HG02642 (cell line): ENCODE results near the gene ZNF493.

ENCODE experiments used
- ATAC-seq: cut with Tn5 transposase; IDR thresholded peaks from one replicate; pipeline ENCODE4 v1.9.1; 2021; ENCODE audit warnings: mild to moderate bottlenecking; ENCODE audit not compliant: unreplicated experiment, poor library complexity

Gene ZNF493

GRCh38 chr19:21396893-21397572 is at the start of gene ZNF493:
Gene ZNF493 (plus strand): TSS chr19:21397133. CDS start chr19:21397238, 105 bp downstream.
- ATAC-seq, result peak; percentile 100

GRCh38 chr19:21352830-21353229 is 44.1 kb upstream of the ZNF493 start:
- no peak for ATAC-seq

DNA sequence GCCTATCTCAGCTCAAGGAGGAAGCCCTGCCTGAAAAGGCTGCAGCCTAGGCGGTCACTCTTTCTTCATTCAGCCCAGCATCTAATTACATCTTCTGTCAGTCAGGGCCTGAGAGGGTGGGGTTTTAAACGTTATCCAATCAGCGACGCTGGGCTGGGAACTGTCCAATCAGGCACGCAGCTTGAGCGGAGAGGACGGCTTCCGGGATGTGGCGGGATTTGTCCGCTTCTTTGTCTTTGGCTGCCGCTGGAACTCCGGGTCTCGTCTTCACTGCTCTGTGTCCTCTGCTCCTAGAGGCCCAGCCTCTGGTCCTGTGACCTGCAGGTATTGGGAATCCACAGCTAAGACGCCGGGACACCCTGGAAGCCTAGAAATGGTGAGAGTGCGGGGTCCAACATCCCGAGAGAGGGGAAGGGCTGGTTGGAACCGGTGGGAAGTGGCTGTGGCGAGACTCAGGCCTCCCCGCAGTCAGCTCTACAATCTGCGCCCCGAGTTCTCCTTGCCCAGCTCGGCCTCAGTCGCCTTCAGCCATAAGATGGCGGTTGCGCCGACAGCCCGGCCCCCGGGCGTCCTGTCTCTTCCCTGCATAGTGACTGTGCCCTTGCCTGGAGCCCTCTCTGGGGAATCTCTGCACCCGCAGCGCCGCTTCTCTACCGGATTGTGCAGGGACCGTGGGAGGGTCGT is 38.0 kb upstream of the ZNF493 start, which contains the start of gene ZNF738:
Gene ZNF738, plus strand, starts transcription at position 233 of the 684 bp plus-strand sequence. Its CDS starts 141 bp downstream, at position 374.
- peak; percentile 98 for ATAC-seq

- no peak for ATAC-seq
Measured at GRCh38 chr19:21362291-21362690, 34.6 kb upstream of the ZNF493 start.

GRCh38 chr19:21383980-21384582 is 12.9 kb upstream of the ZNF493 start:
- no peak for ATAC-seq

DNA sequence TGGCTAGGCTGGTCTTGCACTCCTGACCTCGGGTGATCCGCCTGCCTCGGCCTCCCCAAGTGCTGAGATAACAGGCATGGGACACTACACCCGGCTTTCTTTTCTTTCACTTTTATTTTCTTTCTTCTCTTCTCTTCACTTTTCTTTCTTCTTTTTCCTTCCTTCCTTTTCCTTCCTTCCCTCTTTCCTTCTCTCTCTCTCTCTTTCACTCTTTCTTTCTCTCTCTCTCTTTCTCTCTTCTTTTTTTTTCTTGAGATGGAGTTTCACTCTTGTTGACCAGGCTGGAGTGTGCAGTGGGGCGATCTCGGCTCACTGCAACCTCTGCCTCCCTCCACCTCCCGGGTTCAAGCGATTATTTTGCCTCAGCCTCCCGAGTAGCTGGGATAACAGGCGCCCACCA is 812 bp upstream of the ZNF493 start:
- ATAC-seq, result no peak

GRCh38 chr19:21398851-21399250 is 1.9 kb downstream of the ZNF493 start:
- no peak for ATAC-seq

- no peak for ATAC-seq
Measured at GRCh38 chr19:21402303-21402985, 5.5 kb downstream of the ZNF493 start.

GRCh38 chr19:21410166-21410565 is 13.2 kb downstream of the ZNF493 start:
- no peak for ATAC-seq

DNA sequence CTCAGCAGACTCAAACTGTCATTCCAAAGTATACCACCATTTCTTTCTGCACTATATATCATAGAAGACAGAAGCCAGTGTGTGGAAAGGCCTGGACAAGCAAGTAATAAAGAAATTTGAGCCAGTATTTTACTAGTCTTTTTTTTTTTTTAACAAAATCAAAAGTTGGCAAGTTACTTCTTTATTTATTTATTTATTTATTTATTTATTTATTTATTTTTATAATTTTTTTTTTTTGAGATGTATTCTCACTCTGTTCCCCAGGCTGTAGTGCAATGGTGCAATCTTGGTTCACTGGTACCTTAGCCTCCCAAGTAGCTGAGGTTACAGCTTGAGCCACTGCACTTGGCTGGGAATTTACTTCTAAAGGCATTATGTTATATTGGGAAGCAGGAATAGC is 25.3 kb downstream of the ZNF493 start:
- ATAC-seq, result no peak

DNA sequence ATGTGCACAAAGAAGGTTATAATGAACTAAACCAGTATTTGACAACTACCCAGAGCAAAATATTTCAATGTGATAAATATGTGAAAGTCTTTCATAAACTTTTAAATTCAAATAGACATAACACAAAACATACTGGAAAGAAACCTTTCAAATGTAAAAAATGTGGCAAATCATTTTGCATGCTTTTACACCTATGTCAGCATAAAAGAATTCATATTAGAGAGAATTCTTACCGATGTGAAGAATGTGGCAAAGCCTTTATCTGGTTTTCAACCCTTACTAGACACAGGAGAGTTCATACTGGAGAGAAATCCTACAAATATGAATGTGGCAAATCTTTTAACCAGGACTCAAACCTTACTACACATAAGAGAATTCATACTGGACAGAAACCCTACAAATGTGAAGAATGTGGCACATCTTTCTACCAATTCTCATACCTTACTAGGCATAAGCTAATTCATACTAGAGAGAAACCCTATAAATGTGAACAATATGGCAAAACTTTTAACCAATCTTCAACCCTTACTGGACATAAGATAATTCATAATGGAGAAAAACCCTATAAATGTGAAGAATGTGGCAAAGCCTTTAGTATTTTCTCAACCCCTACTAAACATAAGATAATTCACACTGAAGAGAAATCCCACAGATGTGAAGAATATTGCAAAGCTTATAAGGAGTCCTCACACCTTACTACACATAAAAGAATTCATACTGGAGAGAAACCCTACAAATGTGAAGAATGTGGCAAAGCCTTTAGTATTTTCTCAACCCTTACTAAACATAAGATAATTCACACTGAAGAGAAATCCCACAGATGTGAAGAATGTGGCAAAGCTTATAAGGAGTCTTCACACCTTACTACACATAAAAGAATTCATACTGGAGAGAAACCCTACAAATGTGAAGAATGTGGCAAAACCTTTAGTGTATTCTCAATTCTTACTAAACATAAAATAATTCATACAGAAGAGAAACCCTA is 26.4 kb downstream of the ZNF493 start:
- no peak for ATAC-seq

DNA sequence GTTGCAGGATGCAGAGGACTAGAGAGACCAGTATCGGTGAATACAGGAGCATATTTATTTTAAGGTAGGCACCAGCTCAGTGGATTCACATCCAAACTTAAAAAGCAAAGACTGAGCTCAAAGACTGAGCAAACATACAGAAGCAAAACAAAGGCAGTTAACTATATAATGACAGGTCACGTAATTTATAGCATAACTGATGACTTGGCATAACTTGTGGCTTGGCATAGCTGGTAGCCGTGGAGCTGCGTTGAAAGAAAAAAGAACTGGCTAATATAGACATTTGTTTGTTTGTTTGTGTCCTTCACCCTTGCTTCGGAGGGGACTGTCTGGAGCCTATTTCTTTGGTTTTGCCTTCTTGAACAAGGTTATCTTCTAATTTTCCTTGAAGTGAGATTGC is 33.7 kb downstream of the ZNF493 start:
- no peak for ATAC-seq

GRCh38 chr19:21432590-21432989 is 35.7 kb downstream of the ZNF493 start:
- no peak for ATAC-seq

DNA sequence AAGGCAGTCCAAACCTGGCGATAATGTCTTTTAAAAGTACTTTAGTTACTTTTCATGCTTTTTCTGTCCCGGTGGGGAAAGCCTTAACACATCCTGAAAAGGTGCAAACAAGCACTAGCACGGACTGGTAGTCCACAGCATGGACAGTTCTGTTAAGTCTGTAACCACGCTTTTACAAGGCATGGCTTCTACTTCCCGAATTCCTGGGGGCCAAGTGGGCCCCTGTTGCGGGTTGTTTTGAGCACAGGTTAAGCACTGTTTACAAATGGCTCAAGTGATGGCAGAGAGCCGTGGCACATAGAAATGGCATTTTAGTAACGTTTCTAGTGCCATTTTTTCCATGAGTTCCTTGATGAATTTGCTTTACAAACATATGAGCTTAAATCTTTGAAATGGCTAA is 37.6 kb downstream of the ZNF493 start:
- ATAC-seq, result no peak

DNA sequence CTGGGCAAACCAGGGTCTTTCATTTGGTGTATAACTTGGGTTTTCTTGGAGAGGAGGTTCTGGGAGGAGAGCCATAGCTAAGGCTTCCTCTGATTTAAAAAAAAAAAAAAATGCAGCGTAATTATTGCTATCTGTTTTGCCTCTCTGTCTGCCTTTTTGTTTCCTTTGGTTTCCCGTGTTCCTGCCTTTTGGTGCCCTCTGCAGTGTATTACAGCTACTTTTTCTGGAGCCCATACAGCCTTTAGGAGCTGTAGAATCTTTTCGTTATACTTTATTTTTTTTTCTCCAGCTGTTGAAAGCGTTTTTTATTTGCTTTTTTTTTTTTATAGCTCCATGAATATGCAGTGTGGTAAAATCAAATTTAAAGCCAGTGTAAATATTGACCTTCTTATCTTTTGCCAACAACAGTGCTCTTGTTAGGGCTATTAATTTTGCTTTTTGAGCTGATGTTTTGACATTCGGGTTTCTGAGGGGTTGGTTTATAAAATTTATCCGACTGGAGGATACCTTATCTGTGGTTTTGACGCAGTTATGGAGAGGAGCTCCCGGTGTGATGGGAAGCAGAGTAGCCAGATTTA is 38.1 kb downstream of the ZNF493 start:
- no peak for ATAC-seq

GRCh38 chr19:21439201-21439751 is 42.3 kb downstream of the ZNF493 start:
- no peak for ATAC-seq

DNA sequence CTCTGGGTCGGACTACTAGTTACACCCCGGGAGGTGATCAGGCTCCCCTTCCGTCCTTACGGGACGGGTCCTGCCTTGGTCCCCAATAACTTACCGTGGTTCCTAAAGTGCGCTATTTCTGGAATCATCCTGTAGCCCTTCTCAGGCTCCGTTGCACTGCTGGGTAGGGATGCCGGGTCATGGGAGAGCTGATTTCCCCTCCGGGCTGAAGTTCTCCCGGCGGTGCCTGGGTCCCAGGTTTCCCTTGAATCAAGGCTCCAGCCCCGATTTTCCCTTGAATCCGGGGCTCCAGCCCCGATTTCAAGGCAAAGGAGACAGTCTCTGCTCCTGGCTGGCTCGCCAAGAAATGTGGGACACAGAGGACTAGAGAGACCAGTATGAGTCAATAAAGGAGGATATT is 43.4 kb downstream of the ZNF493 start:
- ATAC-seq, result no peak

DNA sequence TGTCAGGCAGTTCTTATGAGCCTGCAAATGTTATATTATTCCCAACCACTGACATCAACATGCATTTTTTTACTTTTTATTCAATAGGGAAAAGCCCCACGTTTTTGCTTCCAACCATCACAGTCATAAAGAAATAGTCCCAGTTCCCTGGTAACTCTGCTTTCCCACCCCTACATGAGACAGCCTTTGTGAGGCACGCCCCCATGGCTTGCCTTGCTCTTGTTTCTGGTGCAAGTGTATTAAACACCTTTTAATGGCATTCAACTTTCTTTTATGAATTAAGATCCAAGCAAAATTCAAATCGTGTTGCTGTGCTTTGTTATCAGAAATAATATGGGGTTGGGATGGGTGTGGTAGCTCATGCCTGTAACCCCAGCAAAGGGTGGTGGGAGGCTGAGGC is 54.3 kb downstream of the ZNF493 start:
- no peak for ATAC-seq

DNA sequence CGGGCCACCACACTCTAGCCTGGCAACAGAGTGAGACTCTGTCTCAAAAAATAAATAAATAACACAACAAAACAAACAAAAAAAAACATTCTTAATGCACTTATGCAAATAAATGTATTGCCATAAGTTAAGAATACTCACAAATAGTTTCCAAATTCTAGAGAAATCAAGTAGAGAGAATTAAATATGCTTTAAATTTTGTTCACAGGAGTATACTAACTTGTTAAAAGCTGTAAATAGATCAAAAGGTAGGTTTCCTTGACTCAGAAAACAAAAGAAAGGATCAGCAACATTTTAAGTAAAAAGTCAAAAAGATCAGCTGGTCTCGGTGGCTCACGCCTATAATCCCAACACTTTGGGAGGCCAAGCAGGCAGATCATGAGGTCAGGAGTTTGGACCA is 58.0 kb downstream of the ZNF493 start:
- ATAC-seq, result no peak
